ENCODE results near the gene C14orf180.

Gene C14orf180

DNA sequence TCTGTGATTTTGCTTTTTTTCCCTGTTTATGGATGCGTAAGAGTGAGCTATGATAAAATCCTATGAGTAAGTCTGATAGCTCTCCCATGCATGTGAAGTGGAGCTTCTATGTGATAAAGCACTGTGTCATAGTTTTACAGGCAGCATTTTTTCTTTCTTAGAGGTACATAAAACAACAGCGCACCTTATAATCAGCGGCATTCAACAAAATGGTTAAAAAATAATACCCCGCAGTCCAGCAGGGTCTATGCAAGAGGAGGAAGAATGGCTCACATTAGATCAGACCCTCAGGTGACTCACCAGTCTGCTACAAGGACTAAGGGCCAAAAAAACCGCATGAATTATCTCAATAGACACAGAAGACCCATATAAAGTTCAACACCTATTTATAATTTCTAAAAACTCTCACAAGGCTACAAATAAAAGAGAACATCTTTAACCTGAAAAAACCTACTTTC lies 58.0 kb downstream of the C14orf180 start:
- FAIRE-seq: no peak
- TF ChIP-seq TAF1 (IDR thresholded peaks at IDR 0.05; ENCODE audit: low read depth, low read length) (no peak), SPI1 (IDR thresholded peaks at IDR 0.05; ENCODE audit: low read depth, low read length) (no peak), POLR2AphosphoS5 (IDR thresholded peaks at IDR 0.05; ENCODE audit: low read depth, low read length) (no peak), POLR2A (IDR thresholded peaks at IDR 0.05; ENCODE audit: low read depth, low read length) (no peak), POU2F2 (IDR thresholded peaks at IDR 0.05; ENCODE audit: low read depth, low read length) (no peak), PAX5 (IDR thresholded peaks at IDR 0.05; ENCODE audit: insufficient read depth, low read length, severe bottlenecking) (no peak)
- DNase-seq (ENCODE audit: insufficient read length, low spot score): no peak

DNA sequence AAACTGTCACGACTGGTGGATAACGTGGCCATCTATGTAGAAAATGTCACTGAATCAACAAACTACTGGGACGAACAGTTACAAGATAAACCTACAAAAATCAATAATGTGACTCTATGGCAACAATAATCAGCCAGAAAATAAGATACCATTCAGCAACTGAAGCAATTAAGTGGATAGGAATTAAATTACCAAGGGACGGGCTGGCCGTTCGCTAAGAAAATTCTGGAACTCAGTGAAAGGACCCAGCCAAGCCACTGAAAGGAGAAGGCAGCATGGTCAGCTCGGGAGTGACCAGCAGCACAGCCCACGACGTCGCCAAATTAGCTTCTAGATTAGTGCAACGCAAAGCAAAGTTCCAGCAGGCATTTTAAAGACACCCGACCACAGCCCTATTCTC lies 58.6 kb downstream of the C14orf180 start:
- TF ChIP-seq POU2F2 (IDR thresholded peaks at IDR 0.05; ENCODE audit: low read depth, low read length) (no peak), POLR2A (IDR thresholded peaks at IDR 0.05; ENCODE audit: low read depth, low read length) (no peak), POLR2AphosphoS5 (IDR thresholded peaks at IDR 0.05; ENCODE audit: low read depth, low read length) (no peak), TAF1 (IDR thresholded peaks at IDR 0.05; ENCODE audit: low read depth, low read length) (no peak), SPI1 (IDR thresholded peaks at IDR 0.05; ENCODE audit: low read depth, low read length) (no peak), PAX5 (IDR thresholded peaks at IDR 0.05; ENCODE audit: insufficient read depth, low read length, severe bottlenecking) (no peak)
- FAIRE-seq: no peak
- DNase-seq (ENCODE audit: insufficient read length, low spot score): no peak

DNA sequence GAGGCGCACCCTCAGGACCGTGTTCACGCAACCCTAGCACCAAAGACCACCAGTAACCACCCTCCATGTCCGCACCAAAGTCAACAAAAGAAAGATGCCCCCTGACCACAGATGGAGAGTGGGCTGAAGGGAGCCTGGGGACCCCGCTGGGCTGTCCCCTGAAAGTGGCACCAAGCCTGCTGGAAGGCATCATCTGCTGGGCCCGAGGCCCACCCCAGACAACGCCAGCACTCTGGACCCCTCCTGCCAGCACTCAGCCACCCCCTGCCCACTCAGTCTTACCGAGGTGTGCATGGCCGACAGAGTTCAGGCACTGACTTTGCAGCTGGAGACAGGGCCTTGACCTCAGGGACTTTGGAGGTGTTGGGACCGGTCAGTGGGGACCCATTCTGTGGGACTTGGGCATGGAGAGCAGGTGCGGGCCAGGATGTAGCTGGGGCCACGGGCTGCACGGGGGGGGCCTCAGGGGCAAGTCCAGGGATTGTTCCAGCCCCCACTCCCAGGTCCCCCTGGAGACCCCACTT lies 59.4 kb downstream of the C14orf180 start:
- TF ChIP-seq POLR2A (IDR thresholded peaks at IDR 0.05; ENCODE audit: low read depth, low read length) (no peak), SPI1 (IDR thresholded peaks at IDR 0.05; ENCODE audit: low read depth, low read length) (no peak), POU2F2 (IDR thresholded peaks at IDR 0.05; ENCODE audit: low read depth, low read length) (no peak), TAF1 (IDR thresholded peaks at IDR 0.05; ENCODE audit: low read depth, low read length) (no peak), PAX5 (IDR thresholded peaks at IDR 0.05; ENCODE audit: insufficient read depth, low read length, severe bottlenecking) (no peak), POLR2AphosphoS5 (IDR thresholded peaks at IDR 0.05; ENCODE audit: low read depth, low read length) (no peak)
- DNase-seq (ENCODE audit: insufficient read length, low spot score) (no peak), FAIRE-seq (no peak)

DNA sequence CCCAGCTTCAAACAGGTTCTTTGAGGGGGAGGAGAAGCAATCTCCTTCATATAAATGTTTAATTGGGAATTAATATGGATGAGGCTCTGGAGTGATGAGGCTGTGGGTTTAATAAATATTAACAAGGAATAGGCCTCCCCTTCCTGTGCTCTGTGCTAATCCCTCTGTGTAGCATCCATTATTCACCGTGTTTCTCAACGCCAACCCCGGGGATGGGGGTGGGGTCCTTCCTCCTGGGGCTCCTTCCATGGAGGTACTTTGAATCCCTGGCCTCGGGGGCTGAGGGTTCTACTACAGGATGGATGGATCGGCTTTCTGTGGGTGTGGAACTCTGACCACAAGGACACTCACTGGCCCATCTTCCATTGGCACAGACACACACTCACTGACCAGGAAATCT lies 59.9 kb downstream of the C14orf180 start:
- TF ChIP-seq TAF1 (IDR thresholded peaks at IDR 0.05; ENCODE audit: low read depth, low read length): no peak
- no peak for TF ChIP-seq POU2F2 (IDR thresholded peaks at IDR 0.05; ENCODE audit: low read depth, low read length)
- no peak for TF ChIP-seq POLR2AphosphoS5 (IDR thresholded peaks at IDR 0.05; ENCODE audit: low read depth, low read length)
- no peak for TF ChIP-seq POLR2A (IDR thresholded peaks at IDR 0.05; ENCODE audit: low read depth, low read length)
- no peak for TF ChIP-seq PAX5 (IDR thresholded peaks at IDR 0.05; ENCODE audit: insufficient read depth, low read length, severe bottlenecking)
- no peak for TF ChIP-seq SPI1 (IDR thresholded peaks at IDR 0.05; ENCODE audit: low read depth, low read length)
- DNase-seq (ENCODE audit: insufficient read length, low spot score) (no peak), FAIRE-seq (no peak)
